Hepatocyte (in vitro differentiated cells): ENCODE results near the gene SLCO3A1. TPM values are rescaled to one million over a fixed set of nuclear protein-coding genes. Genes with fewer than 3 reads are reported as not detected.

Source experiments
- DNase-seq: peaks from one replicate; pipeline ENCODE4 v3.0.0-alpha.2; 2016; ENCODE audit warnings: low spot score
- H2AFZ ChIP-seq: fragments of 200-600 bp; sonication (generic); 2 replicates; pipeline ENCODE4 v1.6.0; 2016; ENCODE audit warnings: antibody characterized with exemption, mild to moderate bottlenecking
- H3K27ac ChIP-seq: fragments of 200-600 bp; sonication (generic); 2 replicates; pipeline ENCODE4 v1.5.1; 2016; ENCODE audit warnings: mild to moderate bottlenecking
- H3K27me3 ChIP-seq: fragments of 200-600 bp; sonication (generic); 2 replicates; pipeline ENCODE4 v1.6.1; 2016
- H3K36me3 ChIP-seq: fragments of 200-600 bp; sonication (generic); replicated peaks from 2 replicates; pipeline ENCODE4 v1.5.1; 2016; ENCODE audit warnings: low read depth; ENCODE audit not compliant: insufficient read depth
- H3K4me1 ChIP-seq: fragments of 200-600 bp; sonication (generic); 2 replicates; pipeline ENCODE4 v1.5.1; 2016; ENCODE audit warnings: mild to moderate bottlenecking, moderate library complexity; ENCODE audit not compliant: insufficient read depth
- H3K4me2 ChIP-seq: fragments of 200-600 bp; sonication (generic); 2 replicates; pipeline ENCODE4 v1.6.0; 2016
- H3K4me3 ChIP-seq: fragments of 200-600 bp; sonication (generic); 2 replicates; pipeline ENCODE4 v1.5.1; 2016; ENCODE audit warnings: mild to moderate bottlenecking
- H3K79me2 ChIP-seq: fragments of 200-600 bp; sonication (generic); 2 replicates; pipeline ENCODE4 v1.6.0; 2017; ENCODE audit warnings: mild to moderate bottlenecking
- H3K9me2 ChIP-seq: fragments of 200-600 bp; sonication (generic); replicated peaks from 2 replicates; pipeline ENCODE4 v1.6.0; 2017; ENCODE audit warnings: mild to moderate bottlenecking; ENCODE audit not compliant: insufficient read depth
- H3K9me3 ChIP-seq: fragments of 200-600 bp; sonication (generic); 2 replicates; pipeline ENCODE4 v1.5.1; 2016; ENCODE audit warnings: low read depth, mild to moderate bottlenecking
- H4K20me1 ChIP-seq: fragments of 200-600 bp; sonication (generic); 2 replicates; pipeline ENCODE4 v1.6.0; 2016; ENCODE audit warnings: mild to moderate bottlenecking; ENCODE audit not compliant: insufficient read depth, poor library complexity, severe bottlenecking
- CTCF ChIP-seq: fragments of 200-600 bp; sonication (generic); IDR thresholded peaks from 2 replicates; pipeline ENCODE4 v1.5.1; 2016; ENCODE audit warnings: antibody characterized with exemption, mild to moderate bottlenecking; ENCODE audit not compliant: poor library complexity
- EZH2 ChIP-seq: fragments of 200-600 bp; sonication (generic); IDR thresholded peaks from 2 replicates; pipeline ENCODE4 v1.6.1; 2016; ENCODE audit warnings: antibody characterized with exemption, mild to moderate bottlenecking, borderline replicate concordance
- EZH2phosphoT487 ChIP-seq: fragments of 200-600 bp; sonication (generic); IDR thresholded peaks from one replicate; pipeline ENCODE4 v1.6.1; 2018; ENCODE audit warnings: antibody characterized with exemption, mild to moderate bottlenecking, low read depth, moderate library complexity; ENCODE audit not compliant: unreplicated experiment, severe bottlenecking
- WGBS: methylation state at CpG from one replicate; pipeline ENCODE4 v1.1.6; 2016; ENCODE audit warnings: low lambda C conversion rate; ENCODE audit errors: missing lambda C conversion rate; 5-methylcytosine and 5-hydroxymethylcytosine counted together
- polyA plus RNA-seq: library from polyadenylated mRNA; unstranded; fragments of >200 nt; fragmentation: Nextera tagmentation; extraction: Ambion mirVana; gene quantifications from 2 replicates; pipeline ENCODE4 v1.2.1, GENCODE V29; 2016
- total RNA-seq: library from RNA; depleted of rRNA; stranded (reverse); fragments of >200 nt; gene quantifications from 2 replicates; pipeline ENCODE4 v1.2.3, GENCODE V29; 2014

SLCO3A1 gene
- total and polyA plus RNA-seq, 2 experiments from 2014 or later = 1.3 to 5.4 TPM

- 92% methylated on average over 4 of the region's 4 CpGs for WGBS
- TF ChIP-seq EZH2 (no peak), CTCF (no peak)
Observed at GRCh38 chr15:92002666-92003065, 149.2 kb downstream of the SLCO3A1 start.

GRCh38 chr15:92003515-92004067 lies 150.1 kb downstream of the SLCO3A1 start:
- Histone ChIP-seq H3K36me3 (no peaks in the 10 kb centered on the region), H3K4me1 (no peaks in the 10 kb centered on the region), H3K4me2 (no peak overlapping the region), H3K79me2 (no peaks in the 10 kb centered on the region), H3K9me3 (no peaks in the 10 kb centered on the region), H4K20me1 (no peaks in the 10 kb centered on the region), H3K4me3 (no peak overlapping the region), H3K27me3 (peaks cover 4% of the 10 kb centered on the region), H3K9me2 (no peaks in the 10 kb centered on the region), H3K27ac (no peak overlapping the region), H2AFZ (no peak overlapping the region)
- DNase-seq = no peak
- WGBS = 92% methylated on average over 9 of the region's 9 CpGs
- TF ChIP-seq CTCF = no peak
- no peak for TF ChIP-seq EZH2
- TF ChIP-seq EZH2phosphoT487 = no peak

More at GRCh38 chr15:92002666-92003065, 149.2 kb downstream of the SLCO3A1 start:
- Histone ChIP-seq H3K27ac (no peak overlapping the region), H3K4me2 (no peak overlapping the region), H3K9me3 (no peaks in the 10 kb centered on the region), H4K20me1 (no peaks in the 10 kb centered on the region), H3K4me1 (no peaks in the 10 kb centered on the region), H3K79me2 (no peaks in the 10 kb centered on the region), H3K27me3 (peaks cover 4% of the 10 kb centered on the region), H3K36me3 (no peaks in the 10 kb centered on the region), H3K4me3 (no peak overlapping the region), H2AFZ (no peak overlapping the region), H3K9me2 (no peaks in the 10 kb centered on the region)
- DNase-seq = no peak

GRCh38 chr15:92005154-92005553 lies 151.6 kb downstream of the SLCO3A1 start:
- Histone ChIP-seq H4K20me1 (no peaks in the 10 kb centered on the region), H3K4me3 (no peak overlapping the region), H2AFZ (no peak overlapping the region), H3K27me3 (peaks cover 4% of the 10 kb centered on the region), H3K9me2 (no peaks in the 10 kb centered on the region), H3K4me2 (no peak overlapping the region), H3K27ac (no peak overlapping the region), H3K36me3 (no peaks in the 10 kb centered on the region), H3K9me3 (no peaks in the 10 kb centered on the region), H3K4me1 (no peaks in the 10 kb centered on the region), H3K79me2 (no peaks in the 10 kb centered on the region)
- TF ChIP-seq CTCF = no peak
- no peak for TF ChIP-seq EZH2phosphoT487
- TF ChIP-seq EZH2 = no peak
- no peak for DNase-seq
- WGBS = 78% methylated on average over 6 of the region's 6 CpGs
